SK-N-SH treated with all-trans-retinoic acid at 6 μM for 48 hours (cell line): Measurements from ENCODE around the gene LCLAT1.

Experiments used
- ARNTL ChIP-seq: fragments of 450-650 bp; formaldehyde crosslinking; IDR thresholded peaks from 2 replicates; pipeline ENCODE4 v1.5.0; 2020; ENCODE audit warnings: low read depth, mild to moderate bottlenecking, moderate library complexity, borderline replicate concordance
- CREB5 ChIP-seq: fragments of 250-450 bp; sonication (Bioruptor Pico); IDR thresholded peaks from 2 replicates; pipeline ENCODE4 v1.5.1; 2020; ENCODE audit warnings: low read depth, mild to moderate bottlenecking, moderate library complexity
- ESRRG ChIP-seq: fragments of 250-450 bp; sonication (Bioruptor Pico); IDR thresholded peaks from 2 replicates; pipeline ENCODE4 v1.6.1; 2021; ENCODE audit warnings: mild to moderate bottlenecking
- ISL1 ChIP-seq: fragments of 250-450 bp; sonication (Bioruptor Pico); IDR thresholded peaks from 2 replicates; pipeline ENCODE4 v2.1.2; 2022; ENCODE audit warnings: mild to moderate bottlenecking, moderate library complexity
- OSR1 ChIP-seq: fragments of 250-450 bp; sonication (Bioruptor Pico); IDR thresholded peaks from 2 replicates; pipeline ENCODE4 v1.8.0; 2022; ENCODE audit warnings: moderate library complexity, mild to moderate bottlenecking, inconsistent platforms
- PPARA ChIP-seq: fragments of 250-450 bp; sonication (Bioruptor Pico); IDR thresholded peaks from 2 replicates; pipeline ENCODE4 v1.5.0; 2020; ENCODE audit warnings: mild to moderate bottlenecking, borderline replicate concordance
- RARB ChIP-seq: fragments of 250-450 bp; sonication (Bioruptor Pico); IDR thresholded peaks from 2 replicates; pipeline ENCODE4 v1.8.0; 2021; ENCODE audit warnings: mild to moderate bottlenecking, moderate library complexity
- TOX ChIP-seq: fragments of 250-450 bp; sonication (Bioruptor Pico); IDR thresholded peaks from 2 replicates; pipeline ENCODE4 v1.8.0; 2021; ENCODE audit warnings: mild to moderate bottlenecking, moderate library complexity, borderline replicate concordance
- TSHZ2 ChIP-seq: fragments of 250-450 bp; sonication (Bioruptor Pico); IDR thresholded peaks from 2 replicates; pipeline ENCODE4 v1.5.0; 2020; ENCODE audit warnings: mild to moderate bottlenecking, moderate library complexity
- ZFP3 ChIP-seq: fragments of 250-450 bp; sonication (Bioruptor Pico); IDR thresholded peaks from 2 replicates; pipeline ENCODE4 v1.5.0; 2020; ENCODE audit warnings: mild to moderate bottlenecking, moderate library complexity
- ZNF565 ChIP-seq: fragments of 450-650 bp; formaldehyde crosslinking; conservative IDR thresholded peaks from 2 replicates; pipeline ENCODE4 v1.5.0; 2020; ENCODE audit warnings: low read depth, mild to moderate bottlenecking, moderate library complexity

DNA sequence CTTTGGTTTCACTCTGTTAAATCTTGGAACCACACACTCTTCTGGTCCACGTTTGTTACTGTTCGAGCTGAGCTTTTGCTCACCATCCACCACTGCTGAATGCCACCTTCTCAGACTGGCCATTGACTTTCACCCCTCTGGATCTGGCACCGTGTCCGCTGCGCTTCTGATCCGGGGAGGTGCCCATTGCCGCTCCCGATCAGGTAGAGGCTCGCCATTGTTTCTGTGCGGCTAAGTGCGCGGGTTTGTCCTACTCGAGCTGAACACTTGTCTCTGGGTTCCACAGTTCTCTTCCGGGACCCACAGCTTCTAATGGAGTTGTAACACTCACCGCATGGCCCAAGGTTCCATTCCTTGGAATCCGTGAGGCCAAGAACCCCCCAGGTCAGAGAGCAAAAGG is 72.8 kb downstream of the LCLAT1 start:
- TF ChIP-seq ARNTL (CRISPR knock-in tag) (no peak), TSHZ2 (CRISPR knock-in tag) (no peak), ZFP3 (CRISPR knock-in tag) (no peak), ZNF565 (no peak), RARB (CRISPR knock-in tag) (no peak), TOX (CRISPR knock-in tag) (no peak), ESRRG (no peak), CREB5 (no peak), PPARA (no peak), OSR1 (no peak), ISL1 (CRISPR knock-in tag) (no peak)
